Smooth muscle cell of the umbilical artery (primary cell): ENCODE data around the gene SSR1. TPM values are rescaled to one million over a fixed set of nuclear protein-coding genes. Genes with fewer than 3 reads are reported as not detected.

ENCODE experiments used
- total RNA-seq: library from RNA; depleted of rRNA; stranded (reverse); fragments of >200 nt; gene quantifications from 2 replicates; pipeline ENCODE4 v1.2.3, GENCODE V29; 2014

SSR1 gene
- total RNA-seq, result 231 and 371 TPM in 2 replicates

DNA sequence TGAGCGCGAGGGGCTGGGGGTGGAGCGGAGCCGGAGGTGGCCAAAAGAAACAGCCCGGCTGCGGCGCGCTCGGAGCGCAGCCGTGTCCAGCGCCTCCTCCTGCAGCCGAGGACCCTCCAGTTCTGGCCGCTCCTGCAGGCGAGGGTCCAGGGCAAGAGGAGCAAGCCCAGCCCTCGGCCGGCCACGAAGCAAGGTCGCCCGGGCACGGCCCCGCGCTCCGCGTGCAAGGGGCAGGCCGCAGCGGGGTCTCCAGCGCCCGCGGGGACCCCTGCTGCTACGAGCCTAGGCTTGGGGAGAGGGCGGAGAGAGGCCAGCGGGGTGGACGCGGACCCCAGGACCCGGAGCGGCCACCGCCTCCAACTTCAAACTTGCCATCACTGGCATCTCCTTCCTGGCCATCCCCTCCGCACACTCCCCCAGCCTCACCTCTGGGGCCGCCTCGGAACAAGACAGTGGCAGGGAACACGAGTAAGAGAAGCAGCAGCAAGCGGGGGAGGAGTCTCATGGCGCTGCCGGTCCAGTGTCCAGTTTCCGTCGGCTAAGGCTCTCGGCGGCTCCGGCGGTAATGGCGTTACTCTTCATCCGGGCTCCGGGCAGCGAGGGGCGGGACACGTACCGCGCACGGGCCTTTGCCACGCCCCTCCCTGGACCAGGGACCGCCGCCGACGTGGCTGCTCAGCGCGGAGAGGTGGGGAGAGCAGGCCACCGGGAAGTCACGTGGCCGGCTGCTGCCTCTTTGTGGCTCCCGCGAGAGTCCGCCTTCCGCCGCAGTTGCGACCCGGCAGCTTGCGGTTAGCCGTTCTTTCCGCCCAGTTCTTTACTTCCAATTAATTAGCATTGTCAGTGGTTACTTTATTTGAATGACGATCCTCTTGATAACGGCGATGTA, at the start of gene SSR1:
Gene SSR1 (minus strand): TSS at position 584 of the 889 bp plus-strand sequence. CDS start 79 bp downstream, at position 505.

Other genes starting within 250 kb of the SSR1 start
- gene RREB1, start 205.2 kb downstream of the SSR1 start, total RNA-seq, result 13.1 and 24.3 TPM in 2 replicates
- under 0.01 TPM in 1 of 2 replicates, not detected in the other for gene CAGE1, start 76.5 kb upstream of the SSR1 start, total RNA-seq
- 13.4 and 18.1 TPM in 2 replicates for gene RIOK1, start 76.6 kb upstream of the SSR1 start, total RNA-seq
- gene DSP, start 228.5 kb upstream of the SSR1 start, total RNA-seq, result 9.2 and 25.1 TPM in 2 replicates